Right atrium auricular region (tissue), 2 donors: Measurements from ENCODE around the gene RPTOR. TPM values are rescaled to one million over a fixed set of nuclear protein-coding genes. Genes with fewer than 3 reads are reported as not detected.

Source experiments
- DNase-seq: peaks from one replicate; pipeline ENCODE4 v3.0.0-alpha.2; 2019; ENCODE audit warnings: low spot score
- H3K27ac ChIP-seq, 2 donors: fragments of 200-600 bp; sonication (generic); 1 replicate in 1 of 2; 2 replicates in 1 of 2; pipeline ENCODE4 v1.5.1; 2016 to 2019
- H3K27me3 ChIP-seq, 2 donors: fragments of 200-600 bp; sonication (generic); one replicate each; pipeline versions ENCODE4 v1.5.1 to v1.6.0; 2017 to 2019
- H3K36me3 ChIP-seq: fragments of 200-600 bp; sonication (generic); one replicate; pipeline ENCODE4 v1.5.1; 2016
- H3K4me1 ChIP-seq, 2 donors: fragments of 200-600 bp; sonication (generic); one replicate each; pipeline versions ENCODE4 v1.5.1 to v1.6.0; 2017 to 2019
- H3K4me3 ChIP-seq, 2 donors: fragments of 200-600 bp; sonication (generic); 1 replicate in 1 of 2; 2 replicates in 1 of 2; pipeline ENCODE4 v1.5.1; 2017 to 2019; ENCODE audit warnings: mild to moderate bottlenecking in 1 of 2, moderate library complexity in 1 of 2
- H3K9me3 ChIP-seq, 2 donors: fragments of 200-600 bp; sonication (generic); one replicate each; pipeline ENCODE4 v1.5.1; 2019
- CTCF ChIP-seq, 2 donors: fragments of 200-600 bp; sonication (generic); IDR thresholded peaks; one replicate each; pipeline ENCODE4 v1.5.1; 2019; ENCODE audit warnings: antibody characterized with exemption in 2 of 2
- total RNA-seq, 2 donors: library from RNA; depleted of rRNA; stranded (reverse); fragments of >200 nt; gene quantifications; one replicate each; pipeline ENCODE4 v1.1.0, GENCODE V29; 2016

Gene RPTOR
- total RNA-seq, 2 donors from 2014 or later = 19.9 to 22.6 TPM

- no peak overlapping the region for H3K27ac ChIP-seq
- no peaks in the 10 kb centered on the region for H3K9me3 ChIP-seq
- peaks cover 0 to 36% of the 10 kb centered on the region in 2 donors for H3K4me1 ChIP-seq
- DNase-seq = no peak
- no peaks in the 10 kb centered on the region for H3K27me3 ChIP-seq
- H3K4me3 ChIP-seq = no peak overlapping the region
- no peak for TF ChIP-seq CTCF (IDR thresholded peaks at IDR 0.05)
- no peaks in the 10 kb centered on the region for H3K36me3 ChIP-seq
Observed at GRCh38 chr17:80789356-80789902, 244.8 kb downstream of the RPTOR start.

- no peak for TF ChIP-seq CTCF (IDR thresholded peaks at IDR 0.05)
- no peak for DNase-seq
- Histone ChIP-seq H3K27me3 (no peaks in the 10 kb centered on the region), H3K9me3 (no peaks in the 10 kb centered on the region), H3K36me3 (no peaks in the 10 kb centered on the region), H3K4me1 (peaks cover 0 to 36% of the 10 kb centered on the region in 2 donors), H3K4me3 (no peak overlapping the region), H3K27ac (no peak overlapping the region)
Observed at GRCh38 chr17:80790021-80790765, 245.6 kb downstream of the RPTOR start.

- no peaks in the 10 kb centered on the region for H3K27me3 ChIP-seq
- H3K4me3 ChIP-seq = no peak overlapping the region
- TF ChIP-seq CTCF (IDR thresholded peaks at IDR 0.05) = no peak
- peaks cover 0 to 44% of the 10 kb centered on the region in 2 donors for H3K4me1 ChIP-seq
- no peak for DNase-seq
- no peaks in the 10 kb centered on the region for H3K9me3 ChIP-seq
- H3K27ac ChIP-seq = peak overlapping the region; percentile 44 to 53
- no peaks in the 10 kb centered on the region for H3K36me3 ChIP-seq
Observed at GRCh38 chr17:80790981-80791742, 246.5 kb downstream of the RPTOR start.

GRCh38 chr17:80791758-80792284 is 247.2 kb downstream of the RPTOR start:
- DNase-seq = peak; percentile 91
- Histone ChIP-seq H3K27ac (peak overlapping the region; percentile 44 to 53), H3K4me1 (peaks cover 0 to 47% of the 10 kb centered on the region in 2 donors), H3K36me3 (no peaks in the 10 kb centered on the region), H3K27me3 (no peaks in the 10 kb centered on the region), H3K9me3 (no peaks in the 10 kb centered on the region), H3K4me3 (no peak overlapping the region)
- TF ChIP-seq CTCF (IDR thresholded peaks at IDR 0.05) = no peak

- no peak for DNase-seq
- H3K4me1 ChIP-seq = peaks cover 0 to 47% of the 10 kb centered on the region in 2 donors
- peak overlapping the region; percentile 44 to 53 for H3K27ac ChIP-seq
- H3K9me3 ChIP-seq = no peaks in the 10 kb centered on the region
- no peak for TF ChIP-seq CTCF (IDR thresholded peaks at IDR 0.05)
- H3K36me3 ChIP-seq = no peaks in the 10 kb centered on the region
- no peak overlapping the region for H3K4me3 ChIP-seq
- H3K27me3 ChIP-seq = no peaks in the 10 kb centered on the region
Observed at GRCh38 chr17:80792373-80792781, 247.7 kb downstream of the RPTOR start.
